ENCODE measurements around the gene REL. TPM values are rescaled to one million over a fixed set of nuclear protein-coding genes. Genes with fewer than 3 reads are reported as not detected.
A peak's percentile ranks its signal among the peaks of the same experiment; 100 is the strongest.

Gene REL
- total and polyA plus RNA-seq, 2 of the 13 experiments (the other 11 are each of a cell fraction or from before 2014, with no cell fraction given), result 3.7 to 7.0 TPM

GRCh38 chr2:60881047-60881932 is at the start of gene REL (continued):
- peak; percentile 82 for TF ChIP-seq ZNF501 (CRISPR knock-in tag; IDR thresholded peaks at IDR 0.05)
- TF ChIP-seq ZNF607 (CRISPR knock-in tag; IDR thresholded peaks at IDR 0.05; ENCODE audit: borderline replicate concordance), result peak; percentile 89
- no peak; the same call in 1 of the 2 replicates for TF ChIP-seq ZNF547 (CRISPR knock-in tag; IDR thresholded peaks at IDR 0.05)
- peak; percentile 82 for TF ChIP-seq TP53 (CRISPR knock-in tag; conservative IDR thresholded peaks at IDR 0.05)
- peak; percentile 22; the same call in 1 of the 2 replicates for TF ChIP-seq ARID3A (IDR thresholded peaks at IDR 0.05; ENCODE audit: low read depth, low read length)
- no peak for TF ChIP-seq ONECUT2 (CRISPR knock-in tag; IDR thresholded peaks at IDR 0.05)
- no peak for TF ChIP-seq GPN1 (CRISPR knock-in tag; IDR thresholded peaks at IDR 0.05; ENCODE audit: borderline replicate concordance)
- TF ChIP-seq ZSCAN5A (CRISPR knock-in tag; IDR thresholded peaks at IDR 0.05; ENCODE audit: borderline replicate concordance), result peak; percentile 67; the same call in 1 of the 2 replicates
- peak; percentile 43 for TF ChIP-seq ZSCAN25 (CRISPR knock-in tag; IDR thresholded peaks at IDR 0.05)
- TF ChIP-seq FIP1L1 (IDR thresholded peaks at IDR 0.05; ENCODE audit: borderline replicate concordance, insufficient read depth, low read depth, low read length), result 0 out of 2 replicates have a peak, but pooled peaks have one; percentile 47
- TF ChIP-seq, protein P1, sequence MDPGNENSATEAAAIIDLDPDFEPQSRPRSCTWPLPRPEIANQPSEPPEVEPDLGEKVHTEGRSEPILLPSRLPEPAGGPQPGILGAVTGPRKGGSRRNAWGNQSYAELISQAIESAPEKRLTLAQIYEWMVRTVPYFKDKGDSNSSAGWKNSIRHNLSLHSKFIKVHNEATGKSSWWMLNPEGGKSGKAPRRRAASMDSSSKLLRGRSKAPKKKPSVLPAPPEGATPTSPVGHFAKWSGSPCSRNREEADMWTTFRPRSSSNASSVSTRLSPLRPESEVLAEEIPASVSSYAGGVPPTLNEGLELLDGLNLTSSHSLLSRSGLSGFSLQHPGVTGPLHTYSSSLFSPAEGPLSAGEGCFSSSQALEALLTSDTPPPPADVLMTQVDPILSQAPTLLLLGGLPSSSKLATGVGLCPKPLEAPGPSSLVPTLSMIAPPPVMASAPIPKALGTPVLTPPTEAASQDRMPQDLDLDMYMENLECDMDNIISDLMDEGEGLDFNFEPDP (CRISPR knock-in tag; conservative IDR thresholded peaks at IDR 0.05), result no peak
- TF ChIP-seq MED1 (CRISPR knock-in tag; IDR thresholded peaks at IDR 0.05), result peak; percentile 73
- 0 out of 2 replicates have a peak, but pooled peaks have one; percentile 70 for TF ChIP-seq PAX8 (CRISPR knock-in tag; IDR thresholded peaks at IDR 0.05; ENCODE audit: borderline replicate concordance)
- peak; percentile 90 for TF ChIP-seq KDM3A (CRISPR knock-in tag; IDR thresholded peaks at IDR 0.05; ENCODE audit: low read depth)
- TF ChIP-seq CCDC6 (CRISPR knock-in tag; IDR thresholded peaks at IDR 0.05), result peak; percentile 98
- no peak; the same call in none of the 2 replicates for TF ChIP-seq ZNF670 (CRISPR knock-in tag; IDR thresholded peaks at IDR 0.05; ENCODE audit: borderline replicate concordance)
- TF ChIP-seq GMEB2 (CRISPR knock-in tag; IDR thresholded peaks at IDR 0.05; ENCODE audit: low read depth), result peak; percentile 80
- no peak for TF ChIP-seq ZNF282 (IDR thresholded peaks at IDR 0.05; ENCODE audit: partially characterized antibody)
- peak; percentile 31; the same call in 1 of the 2 replicates for TF ChIP-seq SMYD3 (CRISPR knock-in tag; IDR thresholded peaks at IDR 0.05)
- peak; percentile 94 for TF ChIP-seq ZNF263 (CRISPR knock-in tag; IDR thresholded peaks at IDR 0.05)
- peak; percentile 71; the same call in 1 of the 2 replicates for TF ChIP-seq BRD4 (CRISPR knock-in tag; IDR thresholded peaks at IDR 0.05)
- peak; percentile 66 for TF ChIP-seq ZNF605 (CRISPR knock-in tag; IDR thresholded peaks at IDR 0.05)
- no peak for TF ChIP-seq RBAK (CRISPR knock-in tag; IDR thresholded peaks at IDR 0.05)
- TF ChIP-seq ZKSCAN5 (CRISPR knock-in tag; IDR thresholded peaks at IDR 0.05), result no peak
